ENCODE results near the gene NPHP4. TPM values are rescaled to one million over a fixed set of nuclear protein-coding genes. Genes with fewer than 3 reads are reported as not detected.

Gene NPHP4
- polyA plus RNA-seq, 3 donors, result 0.39 to 13.7 (median 1.2) TPM

DNA sequence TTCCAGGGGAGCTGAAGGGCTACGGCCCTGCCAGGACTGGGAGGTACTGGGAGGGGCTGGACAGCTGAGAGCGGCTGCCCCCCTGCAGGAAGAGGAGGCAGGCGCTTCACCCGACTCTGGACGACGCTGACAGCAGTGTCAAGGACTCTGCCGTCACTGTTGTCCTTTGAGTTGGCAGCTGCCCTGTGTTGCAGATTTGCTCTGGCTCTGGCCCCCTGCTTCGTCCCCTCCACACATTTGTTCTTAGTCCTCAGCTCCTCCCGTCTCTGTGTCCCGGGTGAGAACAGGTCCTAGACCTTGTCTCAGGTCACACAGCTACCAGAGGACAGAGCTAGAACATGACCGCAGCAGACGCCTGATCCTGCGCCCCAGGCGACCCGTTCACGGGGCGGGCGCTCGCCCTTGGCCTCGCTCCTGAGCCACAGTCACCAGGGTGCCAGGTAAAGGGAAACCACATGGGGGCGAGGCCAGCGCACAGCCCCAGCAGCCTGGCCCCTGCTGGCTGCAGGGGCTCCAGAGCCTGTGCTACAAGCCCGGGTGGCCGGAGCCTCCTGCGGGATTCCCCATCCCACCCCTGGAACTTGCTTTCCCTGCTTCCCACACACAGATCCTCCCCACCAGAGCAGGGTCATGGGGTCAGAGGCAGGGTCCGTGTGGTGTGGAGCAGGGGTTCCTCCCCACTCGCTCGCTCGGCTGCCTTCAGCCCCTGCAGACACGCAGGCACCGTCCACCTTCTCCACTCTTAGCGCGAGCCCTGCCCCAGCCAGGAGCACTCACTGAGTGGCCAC, 10.7 kb upstream of the NPHP4 start:
- Histone ChIP-seq H3K27me3 (ENCODE audit: control insufficient read depth in 2 of 2, insufficient read depth in 2 of 2, low read length in 2 of 2) (no peaks in the 10 kb centered on the region), H3K4me1 (ENCODE audit: control insufficient read depth in 1 of 2, insufficient read depth in 2 of 2, low read length in 2 of 2) (peaks cover 9 to 11% of the 10 kb centered on the region in 2 donors), H4K20me1 (ENCODE audit: insufficient read depth, low read length) (peaks cover 85% of the 10 kb centered on the region), H3K9ac (ENCODE audit: insufficient read depth, low read length, poor library complexity, severe bottlenecking) (no peak overlapping the region), H2AFZ (ENCODE audit: insufficient read depth, low read depth, low read length, poor library complexity, severe bottlenecking) (no peak overlapping the region), H3K79me2 (ENCODE audit: insufficient read depth, low read length) (peaks cover 4% of the 10 kb centered on the region), H3K9me3 (replicated peaks in 1 of 2; ENCODE audit: control insufficient read depth in 1 of 2, insufficient read depth in 1 of 2, low read length in 2 of 2) (no peaks in the 10 kb centered on the region), H3K4me2 (replicated peaks; ENCODE audit: extremely low read depth, low read length, poor library complexity, severe bottlenecking) (no peak overlapping the region), H3K27ac (ENCODE audit: low read depth in 1 of 2, low read length in 2 of 2) (no peak overlapping the region), H3K4me3 (replicated peaks in 1 of 3; ENCODE audit: low read depth in 2 of 3, low read length in 3 of 3) (no peak overlapping the region), H3K36me3 (replicated peaks in 1 of 2; ENCODE audit: control insufficient read depth in 1 of 2, insufficient read depth in 2 of 2, low read length in 2 of 2) (peaks cover 0 to 32% of the 10 kb centered on the region in 2 donors)
- Mint-ChIP-seq H3K36me3 (peaks cover 23 to 51% of the 10 kb centered on the region in 2 donors), H3K4me1 (peaks cover 8% of the 10 kb centered on the region), H3K9me3 (no peaks in the 10 kb centered on the region), H3K4me3 (no peak overlapping the region), H3K27me3 (ENCODE audit: low read depth in 3 of 3) (peaks cover 0 to 7% (median 4%) of the 10 kb centered on the region in 3 donors), H3K27ac (no peak overlapping the region)
- TF ChIP-seq, protein P1, sequence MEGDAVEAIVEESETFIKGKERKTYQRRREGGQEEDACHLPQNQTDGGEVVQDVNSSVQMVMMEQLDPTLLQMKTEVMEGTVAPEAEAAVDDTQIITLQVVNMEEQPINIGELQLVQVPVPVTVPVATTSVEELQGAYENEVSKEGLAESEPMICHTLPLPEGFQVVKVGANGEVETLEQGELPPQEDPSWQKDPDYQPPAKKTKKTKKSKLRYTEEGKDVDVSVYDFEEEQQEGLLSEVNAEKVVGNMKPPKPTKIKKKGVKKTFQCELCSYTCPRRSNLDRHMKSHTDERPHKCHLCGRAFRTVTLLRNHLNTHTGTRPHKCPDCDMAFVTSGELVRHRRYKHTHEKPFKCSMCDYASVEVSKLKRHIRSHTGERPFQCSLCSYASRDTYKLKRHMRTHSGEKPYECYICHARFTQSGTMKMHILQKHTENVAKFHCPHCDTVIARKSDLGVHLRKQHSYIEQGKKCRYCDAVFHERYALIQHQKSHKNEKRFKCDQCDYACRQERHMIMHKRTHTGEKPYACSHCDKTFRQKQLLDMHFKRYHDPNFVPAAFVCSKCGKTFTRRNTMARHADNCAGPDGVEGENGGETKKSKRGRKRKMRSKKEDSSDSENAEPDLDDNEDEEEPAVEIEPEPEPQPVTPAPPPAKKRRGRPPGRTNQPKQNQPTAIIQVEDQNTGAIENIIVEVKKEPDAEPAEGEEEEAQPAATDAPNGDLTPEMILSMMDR (IDR thresholded peaks at IDR 0.05), result no peak
- 95% methylated on average over 23 of the region's 33 CpGs for WGBS (ENCODE audit: insufficient coverage)
- intact Hi-C loops (cut with micrococcal nuclease), result no loop called here
- no peak for DNase-seq

DNA sequence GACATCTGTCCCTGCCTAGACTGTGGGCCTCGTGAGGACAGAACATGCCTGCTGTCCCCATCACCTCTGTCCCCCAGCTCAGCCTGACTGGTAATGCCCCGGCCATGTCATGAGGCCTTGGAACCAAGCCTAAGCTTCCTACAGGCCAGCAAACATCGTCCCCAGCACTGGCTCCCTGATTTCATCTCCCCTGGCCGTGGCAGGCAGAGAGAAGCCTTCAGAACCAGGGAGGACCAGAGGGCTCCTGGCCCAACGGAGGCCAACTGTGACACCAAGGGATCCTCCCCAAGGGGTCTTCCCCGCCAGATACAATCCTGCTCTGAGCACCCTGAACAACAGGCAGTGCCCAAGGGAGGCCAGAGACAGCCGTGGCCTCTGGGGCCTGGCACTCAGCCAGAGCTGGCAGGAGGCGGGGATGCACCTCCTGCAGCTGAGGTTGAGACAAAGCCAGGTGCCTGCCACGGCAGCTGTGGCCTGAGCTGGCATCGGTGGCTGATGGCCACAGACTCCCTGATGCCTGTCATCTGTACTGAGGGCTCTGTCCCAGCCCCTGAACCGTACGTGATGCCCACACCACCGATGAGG, 9.9 kb upstream of the NPHP4 start:
- Mint-ChIP-seq H3K27me3 (ENCODE audit: low read depth in 3 of 3) (peaks cover under 1 to 7% (median 3%) of the 10 kb centered on the region in 3 donors), H3K36me3 (peaks cover 26 to 53% of the 10 kb centered on the region in 2 donors), H3K9me3 (no peaks in the 10 kb centered on the region), H3K4me1 (peaks cover 3% of the 10 kb centered on the region), H3K4me3 (no peak overlapping the region), H3K27ac (no peak overlapping the region)
- intact Hi-C loops (cut with micrococcal nuclease), result no loop called here
- 63% methylated on average over 12 of the region's 13 CpGs for WGBS (ENCODE audit: insufficient coverage)
- Histone ChIP-seq H3K4me1 (ENCODE audit: control insufficient read depth in 1 of 2, insufficient read depth in 2 of 2, low read length in 2 of 2) (peaks cover 2 to 5% of the 10 kb centered on the region in 2 donors), H4K20me1 (ENCODE audit: insufficient read depth, low read length) (peaks cover 85% of the 10 kb centered on the region), H3K79me2 (ENCODE audit: insufficient read depth, low read length) (peaks cover 10% of the 10 kb centered on the region), H3K4me3 (replicated peaks in 1 of 3; ENCODE audit: low read depth in 2 of 3, low read length in 3 of 3) (no peak overlapping the region), H3K36me3 (replicated peaks in 1 of 2; ENCODE audit: control insufficient read depth in 1 of 2, insufficient read depth in 2 of 2, low read length in 2 of 2) (peaks cover under 1 to 40% of the 10 kb centered on the region in 2 donors), H3K9ac (ENCODE audit: insufficient read depth, low read length, poor library complexity, severe bottlenecking) (no peak overlapping the region), H2AFZ (ENCODE audit: insufficient read depth, low read depth, low read length, poor library complexity, severe bottlenecking) (no peak overlapping the region), H3K4me2 (replicated peaks; ENCODE audit: extremely low read depth, low read length, poor library complexity, severe bottlenecking) (no peak overlapping the region), H3K27me3 (ENCODE audit: control insufficient read depth in 2 of 2, insufficient read depth in 2 of 2, low read length in 2 of 2) (no peaks in the 10 kb centered on the region), H3K9me3 (replicated peaks in 1 of 2; ENCODE audit: control insufficient read depth in 1 of 2, insufficient read depth in 1 of 2, low read length in 2 of 2) (no peaks in the 10 kb centered on the region), H3K27ac (ENCODE audit: low read depth in 1 of 2, low read length in 2 of 2) (no peak overlapping the region)
- DNase-seq, result no peak
- TF ChIP-seq, protein P1 (IDR thresholded peaks at IDR 0.05), result no peak
